Erythroblast (primary cell): ENCODE results near the gene GPR37.

Experiments used
- GATA1 ChIP-seq: IDR thresholded peaks from 2 replicates; pipeline ENCODE4 v1.6.1; 2011; ENCODE audit warnings: low read depth, mild to moderate bottlenecking, control low read depth, low read length, moderate library complexity
- POLR2A ChIP-seq: IDR thresholded peaks from 2 replicates; pipeline ENCODE4 v1.6.1; 2011; ENCODE audit warnings: mild to moderate bottlenecking, low read length

- TF ChIP-seq POLR2A (no peak), GATA1 (no peak)
Observed at GRCh38 chr7:124810605-124811004, 45.0 kb upstream of the GPR37 start.
